K562 (cell line): Measurements from ENCODE around the gene ABCA13. TPM values are rescaled to one million over a fixed set of nuclear protein-coding genes. Genes with fewer than 3 reads are reported as not detected.

Experiments
- ATAC-seq: fragments of 200-7000 bp; cut with Tn5 transposase; 3 replicates; pipeline ENCODE4 v1.9.1; 2020; ENCODE audit warnings: moderate library complexity
- BruUV-seq: library from RNA; stranded (reverse); fragments of 400-500 nt; replicated peaks from 2 replicates; lab custom pipeline; 2021; lab: Mats Ljungman, UMichigan
- CTCF ChIA-PET: fragments of 300-600 bp; formaldehyde crosslinking; extraction: SDS; loops from one replicate; lab custom pipeline; 2021; ENCODE audit warnings: low intra/inter-chr PET ratio; lab: Yijun Ruan, JAX
- POLR2A ChIA-PET: fragments of 300-600, 350-650 bp; sonication (Branson Sonifier 250); formaldehyde crosslinking; extraction: SDS; loops from one replicate; lab custom pipeline; 2021; ENCODE audit warnings: antibody characterized with exemption, inconsistent platforms; lab: Yijun Ruan, JAX
- DNase-seq, 4 experiments: peaks; one replicate each; pipeline versions ENCODE4 v3.0.0 to v3.0.0-alpha.2; 2011 to 2018; ENCODE audit warnings: low spot score in 3 of 4, mixed read lengths in 3 of 4; ENCODE audit errors: extremely low read depth in 1 of 4
- FAIRE-seq: peaks from 2 replicates; lab custom pipeline; 2011; peaks lifted over from hg19 to GRCh38; lab: Jason Lieb, UNC
- H2AFZ ChIP-seq: 2 replicates; pipeline ENCODE4 v1.6.0; 2011; ENCODE audit warnings: low read depth, low read length, control low read depth, inconsistent platforms
- H3K27ac ChIP-seq: fragments of 200-600 bp; 3 replicates; pipeline ENCODE4 v1.8.0; 2011; ENCODE audit warnings: low read depth, mild to moderate bottlenecking, control low read depth, inconsistent platforms, low read length, moderate library complexity, mixed read lengths; ENCODE audit errors: extremely low read depth
- H3K27me3 ChIP-seq, 2 experiments: fragments of 300-600 bp in 1 of 2; 2 replicates in 1 of 2; 3 replicates in 1 of 2; pipeline versions ENCODE4 v1.6.0 to v1.8.0; 2011; ENCODE audit warnings: inconsistent platforms in 2 of 2, low read length in 2 of 2, mild to moderate bottlenecking in 1 of 2, mixed read lengths in 1 of 2, moderate library complexity in 1 of 2; ENCODE audit not compliant: control insufficient read depth in 2 of 2, insufficient read depth in 2 of 2
- H3K36me3 ChIP-seq: fragments of 300-600 bp; 3 replicates; pipeline ENCODE4 v1.8.0; 2011; ENCODE audit warnings: mild to moderate bottlenecking, low read length, inconsistent platforms; ENCODE audit not compliant: control insufficient read depth, insufficient read depth
- H3K4me1 ChIP-seq, 2 experiments: fragments of 200-600 bp in 1 of 2; replicated peaks in 1 of 2; 2 replicates in 1 of 2; 3 replicates in 1 of 2; pipeline versions ENCODE4 v1.5.1 to v1.8.0; 2011; ENCODE audit warnings: inconsistent platforms in 2 of 2, low read length in 2 of 2, mild to moderate bottlenecking in 1 of 2, mixed read lengths in 1 of 2, moderate library complexity in 1 of 2; ENCODE audit not compliant: control insufficient read depth in 2 of 2, insufficient read depth in 2 of 2
- H3K4me2 ChIP-seq: 2 replicates; pipeline ENCODE4 v1.6.1; 2011; ENCODE audit warnings: low read length, control low read depth, inconsistent platforms, mixed read lengths; ENCODE audit not compliant: insufficient read depth
- H3K4me3 ChIP-seq: fragments of 200-600 bp; sonication (generic), shearing (Covaris generic); 2 replicates; pipeline ENCODE4 v1.5.1; 2016; ENCODE audit warnings: control low read depth, inconsistent platforms
- H3K79me2 ChIP-seq: fragments of 200-600 bp; 3 replicates; pipeline ENCODE4 v1.8.0; 2011; ENCODE audit warnings: low read length, inconsistent platforms; ENCODE audit not compliant: control insufficient read depth, insufficient read depth
- H3K9ac ChIP-seq, 2 experiments: 2 replicates each; pipeline versions ENCODE4 v1.6.0 to v1.6.1; 2011; ENCODE audit warnings: low read depth in 2 of 2, low read length in 2 of 2, control low read depth in 1 of 2, inconsistent platforms in 1 of 2, mild to moderate bottlenecking in 1 of 2, mixed read lengths in 1 of 2; ENCODE audit not compliant: insufficient read depth in 1 of 2
- H3K9me1 ChIP-seq: one replicate; pipeline ENCODE4 v1.6.0; 2011; ENCODE audit warnings: inconsistent platforms, mild to moderate bottlenecking, low read length, moderate library complexity; ENCODE audit not compliant: control insufficient read depth, insufficient read depth
- H3K9me3 ChIP-seq: replicated peaks from 2 replicates; pipeline ENCODE4 v1.5.1; 2011; ENCODE audit warnings: low read depth, low read length, inconsistent platforms; ENCODE audit not compliant: control insufficient read depth, insufficient read depth
- H4K20me1 ChIP-seq: replicated peaks from 2 replicates; pipeline ENCODE4 v1.6.1; 2011; ENCODE audit warnings: low read length, inconsistent platforms, mixed read lengths; ENCODE audit not compliant: control insufficient read depth, insufficient read depth
- MEIS2 ChIP-seq: fragments of 450-650 bp; IDR thresholded peaks from 2 replicates; pipeline ENCODE4 v1.6.1; 2014; ENCODE audit warnings: mild to moderate bottlenecking; ENCODE audit not compliant: partially characterized antibody
- NFIC ChIP-seq: fragments of 450-650 bp; IDR thresholded peaks from 2 replicates; pipeline ENCODE4 v1.6.1; 2017; ENCODE audit warnings: mild to moderate bottlenecking, inconsistent platforms
- SETDB1 ChIP-seq: IDR thresholded peaks from one replicate; pipeline ENCODE4 v1.6.1; 2012; ENCODE audit warnings: low read length, control low read depth, inconsistent platforms
- TEAD1 ChIP-seq, 2 experiments: fragments of 450-650 bp in 1 of 2; sonication (generic) in 1 of 2; formaldehyde crosslinking; IDR thresholded peaks; 2 replicates each; pipeline versions ENCODE4 v1.4.0 to v1.8.0; 2020 to 2022; ENCODE audit warnings: mild to moderate bottlenecking in 2 of 2, missing genetic modification reagents in 1 of 2
- ZFP1 ChIP-seq: fragments of 450-650 bp; formaldehyde crosslinking; IDR thresholded peaks from 2 replicates; pipeline ENCODE4 v1.4.0; 2020; ENCODE audit warnings: mild to moderate bottlenecking, mixed read lengths
- WGBS: fragments of 100-300 bp; shearing (Covaris generic); methylation state at CpG from one replicate; pipeline ENCODE4 v1.1.6; 2016; ENCODE audit warnings: low coverage, mixed read lengths; ENCODE audit not compliant: insufficient coverage; ENCODE audit errors: missing lambda C conversion rate; 5-methylcytosine and 5-hydroxymethylcytosine counted together
- in situ Hi-C: fragments of 300-500 bp; cut with MboI; formaldehyde crosslinking; loops from 4 replicates; pipeline ENCODE4 v1.15.0; 2018; ENCODE audit warnings: inconsistent platforms, mixed read lengths
- intact Hi-C: fragments of 100-400 bp; cut with micrococcal nuclease; formaldehyde crosslinking; loops from 2 replicates; pipeline ENCODE4 v1.14.2; 2022
- polyA plus RNA-seq, 8 experiments: library from polyadenylated mRNA; depleted of rRNA in 4 of 8; stranded (reverse) in 5 of 8; unstranded in 3 of 8; fragments of >200 nt; fragmentation: Nextera tagmentation in 2 of 8; fragmentation: Illumina TruSeq in 1 of 8; extraction: Ambion mirVana in 2 of 8; extraction: Trizol in 1 of 8; gene quantifications; 2 replicates each; pipeline versions ENCODE4 v1.2.1 to v1.2.3, GENCODE V29; 2011 to 2014; ENCODE audit warnings: inconsistent platforms in 1 of 8, missing spikeins in 1 of 8
- total RNA-seq, 7 experiments: library from RNA; depleted of rRNA in 6 of 7; stranded (reverse); fragments of >200 nt in 6 of 7; fragmentation: Illumina TruSeq in 2 of 7; extraction: Trizol in 2 of 7; gene quantifications; 2 replicates each; pipeline versions ENCODE4 v1.2.1 to v1.2.3, GENCODE V29; 2011 to 2021; ENCODE audit warnings: low replicate concordance in 1 of 7

ABCA13 gene
- total and polyA plus RNA-seq, 9 of the 15 experiments (the other 6 are each of a cell fraction or from before 2014, with no cell fraction given), result 0.14 to 1.5 (median 0.38) TPM

DNA sequence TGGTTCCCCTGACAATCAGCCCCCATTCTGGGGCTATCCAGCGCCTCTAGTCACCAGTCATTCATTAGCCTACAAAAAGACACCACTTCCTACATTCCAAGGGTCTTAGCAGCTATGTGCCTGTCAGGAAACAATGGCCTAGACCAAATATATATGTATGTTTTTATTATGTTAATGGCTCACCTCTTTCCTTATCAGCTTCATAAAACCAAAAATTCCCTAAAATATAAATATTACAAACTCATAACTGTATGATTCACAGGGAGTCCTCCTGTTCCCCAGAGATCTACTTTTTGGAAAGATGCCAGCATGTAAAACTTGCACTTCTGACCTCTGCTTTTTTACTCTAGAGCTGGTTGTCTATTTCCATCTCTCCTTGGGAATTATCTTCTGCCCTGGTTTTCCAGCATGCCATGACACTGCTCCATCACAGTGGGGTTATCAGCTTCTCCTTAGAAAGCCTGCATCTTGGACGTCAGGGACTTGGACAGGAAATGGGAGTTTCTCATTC lies 79.2 kb downstream of the ABCA13 start:
- no peak for DNase-seq
- FAIRE-seq, result no peak
- intact Hi-C loops (no loop called here), in situ Hi-C loops (no loop called here)
- H3K4me2 ChIP-seq, result no peak overlapping the region
- 0% methylated on average over 2 of the region's 2 CpGs for WGBS
- CTCF ChIA-PET, result no interaction called here
- TF ChIP-seq NFIC (0 out of 2 replicates have a peak, but pooled peaks have one; percentile 37), SETDB1 (no peak)
- H3K4me3 ChIP-seq, result no peak overlapping the region
- no peaks in the 10 kb centered on the region for H3K27me3 ChIP-seq
- no peaks in the 10 kb centered on the region for H3K36me3 ChIP-seq
- H3K4me1 ChIP-seq, result no peaks in the 10 kb centered on the region
- no TSS peak for BruUV-seq
- no peak overlapping the region for H3K27ac ChIP-seq
- no peak for ATAC-seq
- H3K9ac ChIP-seq, result no peak overlapping the region
- no peaks in the 10 kb centered on the region for H3K9me3 ChIP-seq
- no peaks in the 10 kb centered on the region for H3K79me2 ChIP-seq
- H3K9me1 ChIP-seq, result no peaks in the 10 kb centered on the region
- POLR2A ChIA-PET, result no interaction called here
- H4K20me1 ChIP-seq, result no peaks in the 10 kb centered on the region
- H2AFZ ChIP-seq, result no peak overlapping the region

DNA sequence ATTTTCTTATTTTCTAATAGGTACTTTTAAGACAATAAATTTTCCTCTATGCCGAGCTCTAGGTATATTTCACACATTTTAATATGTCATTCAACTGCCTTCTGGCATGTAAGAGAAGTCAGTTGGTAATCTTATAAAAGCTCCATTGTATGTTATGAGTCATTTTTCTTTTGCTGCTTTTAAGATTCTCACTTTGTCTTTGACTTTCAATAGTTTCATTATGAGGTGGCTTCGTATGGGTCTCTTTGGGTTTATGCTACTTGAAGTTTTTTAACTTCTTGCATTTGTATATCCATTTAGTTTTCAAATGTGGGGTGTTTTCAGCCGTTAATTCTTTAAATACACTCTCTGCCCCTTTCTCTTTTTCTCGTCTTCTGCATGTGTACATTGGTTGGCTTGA lies 80.5 kb downstream of the ABCA13 start:
- no peaks in the 10 kb centered on the region for H3K9me3 ChIP-seq
- no peaks in the 10 kb centered on the region for H3K9me1 ChIP-seq
- FAIRE-seq (no peak), DNase-seq (no peak), ATAC-seq (no peak)
- H2AFZ ChIP-seq, result no peak overlapping the region
- no peaks in the 10 kb centered on the region for H3K36me3 ChIP-seq
- BruUV-seq, result no TSS peak
- POLR2A ChIA-PET, result no interaction called here
- CTCF ChIA-PET, result no interaction called here
- WGBS, result 0% methylated on average over 4 of the region's 4 CpGs
- H3K27me3 ChIP-seq, result no peaks in the 10 kb centered on the region
- H4K20me1 ChIP-seq, result no peaks in the 10 kb centered on the region
- TF ChIP-seq TEAD1 (CRISPR knock-in tag; IDR thresholded peaks at IDR 0.05) (no peak), ZFP1 (CRISPR knock-in tag) (no peak), MEIS2 (no peak)
- intact Hi-C loops (no loop called here), in situ Hi-C loops (no loop called here)
- H3K4me2 ChIP-seq, result no peak overlapping the region
- no peak overlapping the region for H3K9ac ChIP-seq
- no peak overlapping the region for H3K27ac ChIP-seq
- H3K4me1 ChIP-seq, result no peaks in the 10 kb centered on the region
- no peaks in the 10 kb centered on the region for H3K79me2 ChIP-seq
- H3K4me3 ChIP-seq, result no peak overlapping the region
